ENCODE measurements around the gene MFSD1. TPM values are rescaled to one million over a fixed set of nuclear protein-coding genes. Genes with fewer than 3 reads are reported as not detected.

MFSD1 gene
- total RNA-seq, 1 donor from 2014 or later: 30.5 TPM

GRCh38 chr3:158773166-158773565, 28.7 kb upstream of the MFSD1 start:
- no peak for DNase-seq (ENCODE audit: extremely low spot score, unreplicated experiment)
- no peaks in the 10 kb centered on the region for H3K27me3 Mint-ChIP-seq
- peaks cover 39% of the 10 kb centered on the region for H3K4me1 Mint-ChIP-seq (ENCODE audit: unreplicated experiment)
- H3K4me3 Mint-ChIP-seq: no peak overlapping the region
- H3K27ac Mint-ChIP-seq: no peak overlapping the region
- TF ChIP-seq CTCF (conservative IDR thresholded peaks at IDR 0.05): no peak
- H3K36me3 Mint-ChIP-seq: peaks cover 7% of the 10 kb centered on the region
- H3K9me3 Mint-ChIP-seq: no peaks in the 10 kb centered on the region

- H3K9me3 Mint-ChIP-seq: no peaks in the 10 kb centered on the region
- no peaks in the 10 kb centered on the region for H3K27me3 Mint-ChIP-seq
- no peak overlapping the region for H3K4me3 Mint-ChIP-seq
- H3K36me3 Mint-ChIP-seq: peaks cover 7% of the 10 kb centered on the region
- TF ChIP-seq CTCF (conservative IDR thresholded peaks at IDR 0.05): no peak
- H3K27ac Mint-ChIP-seq: no peak overlapping the region
- H3K4me1 Mint-ChIP-seq (ENCODE audit: unreplicated experiment): peaks cover 30% of the 10 kb centered on the region
- no peak for DNase-seq (ENCODE audit: extremely low spot score, unreplicated experiment)
These were observed 27.7 kb upstream of the MFSD1 start for GRCh38 chr3:158773845-158774830.

GRCh38 chr3:158774965-158775364, 26.9 kb upstream of the MFSD1 start:
- peaks cover 22% of the 10 kb centered on the region for H3K4me1 Mint-ChIP-seq (ENCODE audit: unreplicated experiment)
- DNase-seq (ENCODE audit: extremely low spot score, unreplicated experiment): no peak
- H3K27ac Mint-ChIP-seq: no peak overlapping the region
- TF ChIP-seq CTCF (conservative IDR thresholded peaks at IDR 0.05): no peak
- no peaks in the 10 kb centered on the region for H3K9me3 Mint-ChIP-seq
- peaks cover 7% of the 10 kb centered on the region for H3K36me3 Mint-ChIP-seq
- H3K4me3 Mint-ChIP-seq: no peak overlapping the region
- no peaks in the 10 kb centered on the region for H3K27me3 Mint-ChIP-seq

- H3K4me1 Mint-ChIP-seq (ENCODE audit: unreplicated experiment): peaks cover 15% of the 10 kb centered on the region
- no peaks in the 10 kb centered on the region for H3K9me3 Mint-ChIP-seq
- DNase-seq (ENCODE audit: extremely low spot score, unreplicated experiment): no peak
- no peak for TF ChIP-seq CTCF (conservative IDR thresholded peaks at IDR 0.05)
- H3K27me3 Mint-ChIP-seq: no peaks in the 10 kb centered on the region
- no peak overlapping the region for H3K27ac Mint-ChIP-seq
- peaks cover 7% of the 10 kb centered on the region for H3K36me3 Mint-ChIP-seq
- no peak overlapping the region for H3K4me3 Mint-ChIP-seq
These were observed 26.1 kb upstream of the MFSD1 start for GRCh38 chr3:158775426-158776410.

GRCh38 chr3:158776531-158776930, 25.3 kb upstream of the MFSD1 start:
- Mint-ChIP-seq H3K36me3 (peaks cover 7% of the 10 kb centered on the region), H3K27me3 (no peaks in the 10 kb centered on the region), H3K27ac (no peak overlapping the region), H3K4me3 (no peak overlapping the region), H3K9me3 (no peaks in the 10 kb centered on the region), H3K4me1 (ENCODE audit: unreplicated experiment) (peaks cover 13% of the 10 kb centered on the region)
- DNase-seq (ENCODE audit: extremely low spot score, unreplicated experiment): no peak
- no peak for TF ChIP-seq CTCF (conservative IDR thresholded peaks at IDR 0.05)
